Stimulated activated CD4-positive, alpha-beta T cell treated with anti-CD3 and anti-CD28 coated beads, TNF-alpha, amount 100 ng/mL, for 4 hours (primary cell): Measurements from ENCODE around the gene SIN3A.
"Not testable (repeated sequence)": the region's sequence is repeated elsewhere in the genome, so short reads cannot be mapped to it uniquely, and the experiment has no call there.

ENCODE experiments used
- DNase-seq, 3 experiments: peaks; one replicate each; pipeline ENCODE4 v3.0.0-alpha.2; 2020; ENCODE audit warnings: low read depth in 3 of 3

Gene SIN3A

GRCh38 chr15:75450307-75451201 lies 936 bp downstream of the SIN3A start:
- DNase-seq = peak; percentile 94 to 95 (median 94)

DNA sequence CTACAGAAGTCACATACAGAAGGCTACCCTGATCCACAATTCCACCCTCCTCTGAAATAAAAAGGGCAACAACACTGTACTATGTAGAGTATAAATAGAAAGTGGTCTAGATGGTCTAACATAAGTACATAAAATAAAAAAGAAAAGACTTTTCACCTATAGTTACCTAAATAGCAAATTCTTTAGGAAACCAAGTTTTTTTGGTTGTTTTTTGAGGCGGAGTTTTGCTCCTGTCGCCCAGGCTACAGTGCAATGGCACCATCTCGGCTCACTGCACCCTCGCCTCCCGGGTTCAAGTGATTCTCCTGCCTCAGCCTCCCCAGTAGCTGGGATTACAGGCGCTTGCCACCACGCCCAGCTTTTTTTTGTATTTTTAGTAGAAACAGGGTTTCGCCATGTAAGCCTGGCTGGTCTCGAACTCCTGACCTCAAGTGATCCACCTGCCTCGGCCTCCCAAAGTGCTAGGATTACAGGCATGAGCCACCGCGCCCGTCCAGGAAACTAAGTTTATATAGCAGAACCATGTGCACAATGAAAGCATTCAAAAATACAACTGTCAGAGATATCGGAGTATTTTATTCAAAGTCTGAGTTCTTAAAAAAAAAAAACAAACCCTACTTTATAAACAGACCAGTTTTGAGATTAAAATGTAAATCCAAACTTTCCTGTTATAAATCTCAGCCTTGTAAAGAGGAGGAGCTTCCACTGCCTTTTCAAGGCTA lies 1.7 kb downstream of the SIN3A start:
- no peak for DNase-seq

- DNase-seq = not testable (repeated sequence)
Measured at GRCh38 chr15:75448171-75448570, 3.3 kb downstream of the SIN3A start.

DNA sequence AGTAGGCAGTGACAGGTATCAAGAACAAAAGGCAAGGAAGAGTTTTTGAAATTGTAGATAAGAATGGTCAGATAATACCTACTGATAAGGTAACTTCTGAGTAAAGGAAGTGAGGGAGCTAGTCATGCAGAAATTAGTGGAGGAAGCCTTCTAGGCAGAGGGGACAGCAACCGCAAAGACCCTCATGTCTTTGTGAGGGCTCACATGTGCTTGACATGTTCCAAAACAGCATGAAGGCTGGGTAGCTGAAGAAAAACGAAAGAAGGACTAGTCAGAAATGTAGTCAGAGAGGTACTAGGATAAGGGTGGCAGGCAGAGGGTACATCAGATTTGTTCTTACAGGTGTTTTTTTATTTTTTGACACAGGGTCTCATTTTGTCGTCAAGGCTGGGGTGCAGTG lies 5.3 kb downstream of the SIN3A start:
- DNase-seq = no peak

DNA sequence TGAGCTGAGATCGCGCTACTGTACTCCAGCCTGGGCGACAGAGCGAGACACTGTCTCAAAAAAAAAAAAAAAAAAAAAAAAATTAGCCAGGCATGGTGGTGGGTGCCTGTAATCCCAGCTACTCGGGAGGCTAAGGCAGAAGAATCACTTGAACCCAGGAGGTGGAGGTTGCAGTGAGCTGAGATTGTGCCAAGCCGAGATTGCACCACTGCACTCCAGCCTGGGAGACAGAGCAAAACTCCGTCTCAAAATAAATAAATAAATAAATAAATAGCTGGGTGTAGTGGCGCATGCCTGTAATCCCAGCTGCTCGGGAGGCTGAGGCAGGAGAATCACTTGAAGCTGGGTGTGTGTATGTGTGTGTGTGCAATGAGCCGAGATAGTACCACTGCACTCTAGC lies 6.2 kb downstream of the SIN3A start:
- not testable (repeated sequence) for DNase-seq

DNA sequence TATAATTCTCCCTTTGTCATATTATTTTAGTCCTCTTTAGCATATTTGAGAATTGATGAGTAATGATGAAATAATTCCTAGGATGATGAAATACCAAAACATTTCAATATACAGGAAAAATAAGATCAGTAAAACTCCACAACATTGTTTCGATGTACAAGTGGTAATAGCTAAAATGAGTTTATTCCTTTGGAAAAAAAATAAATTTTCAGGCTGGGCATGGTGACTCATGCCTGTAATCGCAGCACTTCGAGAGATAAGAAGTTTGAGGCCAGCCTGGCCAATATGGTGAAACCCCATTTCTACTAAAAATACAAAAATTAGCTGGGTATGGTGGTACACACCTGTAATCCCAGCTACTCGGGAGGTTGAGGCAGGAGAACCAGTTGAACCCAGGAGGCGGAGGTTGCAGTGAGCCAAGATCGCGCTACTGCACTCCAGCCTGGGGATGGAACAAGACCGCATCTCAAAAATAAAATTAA lies 7.5 kb downstream of the SIN3A start:
- DNase-seq = not testable (repeated sequence)

- no peak for DNase-seq
Measured at GRCh38 chr15:75437721-75438120, 13.8 kb downstream of the SIN3A start.

- DNase-seq = no peak
Measured at GRCh38 chr15:75436881-75437280, 14.6 kb downstream of the SIN3A start.

DNA sequence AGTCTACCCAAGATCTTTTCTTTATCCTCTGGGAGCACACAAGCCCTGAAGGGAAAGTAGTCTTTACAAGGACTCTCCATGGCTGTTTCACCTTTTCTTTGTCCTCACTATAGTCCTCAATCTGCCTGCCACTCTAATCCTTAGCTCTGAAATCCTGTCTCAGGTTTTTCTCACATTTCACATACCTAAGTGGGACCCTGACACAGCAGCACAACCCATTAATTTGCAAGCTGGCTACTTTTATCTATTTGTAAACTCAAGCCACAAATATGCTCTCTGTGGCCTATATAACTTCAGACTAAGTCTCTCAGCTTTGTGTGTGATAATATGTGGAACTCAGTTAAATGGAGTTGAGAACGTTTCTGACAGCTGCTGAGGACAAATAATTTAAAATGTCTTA lies 19.8 kb downstream of the SIN3A start:
- DNase-seq = no peak

GRCh38 chr15:75431270-75431669 lies 20.2 kb downstream of the SIN3A start:
- no peak for DNase-seq

DNA sequence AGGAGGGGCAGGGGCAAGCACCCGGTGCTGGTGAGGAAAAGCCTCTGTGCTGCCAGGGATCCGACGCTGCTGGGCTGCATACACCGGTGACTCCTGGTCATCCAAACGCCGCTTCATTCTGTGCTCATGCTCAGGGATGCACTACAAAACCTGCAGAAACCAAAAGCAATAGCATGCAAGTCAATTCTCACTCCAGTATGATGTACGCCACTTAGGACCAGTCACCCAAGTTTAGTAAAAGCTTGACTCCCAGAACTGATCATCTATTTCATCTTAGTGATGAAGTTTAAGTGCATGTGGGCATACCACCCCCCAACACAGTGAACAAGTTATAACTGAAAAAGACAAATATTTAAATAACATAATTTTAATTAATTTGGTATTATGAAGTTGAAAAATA lies 21.2 kb downstream of the SIN3A start:
- no peak for DNase-seq

GRCh38 chr15:75428152-75428551 lies 23.3 kb downstream of the SIN3A start:
- DNase-seq = no peak

GRCh38 chr15:75425966-75426500 lies 25.5 kb downstream of the SIN3A start:
- no peak for DNase-seq

- no peak for DNase-seq
Measured at GRCh38 chr15:75422554-75422953, 28.9 kb downstream of the SIN3A start.

- no peak for DNase-seq
Measured at GRCh38 chr15:75420698-75421097, 30.8 kb downstream of the SIN3A start.

DNA sequence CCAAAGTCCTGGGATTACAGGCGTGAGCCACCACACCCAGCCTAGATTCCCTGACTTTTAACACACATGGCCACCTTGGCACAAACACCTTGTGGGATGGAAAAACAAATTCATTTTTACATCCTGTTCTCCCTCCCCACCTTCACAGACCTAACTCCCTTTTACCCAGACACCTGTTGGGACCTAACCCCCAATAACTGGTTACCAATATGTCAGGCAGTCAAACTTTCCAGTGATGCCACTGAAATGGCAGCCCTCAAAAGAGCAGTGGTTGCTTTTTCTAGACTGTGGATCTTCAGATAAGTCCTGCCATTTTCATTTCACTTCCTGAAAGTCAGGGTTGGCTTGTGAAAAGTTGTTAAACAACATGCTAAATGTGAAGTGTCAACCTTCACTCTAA lies 34.9 kb downstream of the SIN3A start:
- no peak for DNase-seq

- no peak for DNase-seq
Measured at GRCh38 chr15:75410196-75410595, 41.3 kb downstream of the SIN3A start.

GRCh38 chr15:75407083-75407482 lies 44.4 kb downstream of the SIN3A start:
- DNase-seq = no peak

DNA sequence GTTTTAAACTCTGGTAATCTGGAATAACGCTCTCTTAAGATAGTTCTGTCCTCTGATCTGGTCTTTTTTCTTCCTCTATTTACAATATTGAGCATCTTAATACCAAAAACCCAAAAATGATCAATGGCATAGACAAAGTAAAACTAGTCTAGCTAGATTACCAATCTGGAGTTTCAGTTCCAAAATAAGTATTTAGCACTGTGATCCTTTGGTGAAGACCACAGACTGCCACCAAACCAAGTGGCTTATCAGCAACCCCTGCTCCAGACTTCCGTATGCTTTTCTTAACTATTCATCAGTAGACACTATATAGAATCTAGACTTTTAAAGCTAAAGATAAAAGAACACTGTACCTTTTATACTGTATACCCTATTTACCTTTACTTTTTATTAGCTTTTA lies 47.6 kb downstream of the SIN3A start:
- DNase-seq = no peak

- DNase-seq = no peak
Measured at GRCh38 chr15:75397494-75397893, 54.0 kb downstream of the SIN3A start.

GRCh38 chr15:75389791-75390382 lies 61.6 kb downstream of the SIN3A start:
- DNase-seq = no peak

- DNase-seq = not testable (repeated sequence)
Measured at GRCh38 chr15:75383986-75384385, 67.5 kb downstream of the SIN3A start.
